Type B pancreatic cell (in vitro differentiated cells): ENCODE results near the gene LCAT. TPM values are rescaled to one million over a fixed set of nuclear protein-coding genes. Genes with fewer than 3 reads are reported as not detected.

Source experiments
- DNase-seq: peaks from one replicate; pipeline ENCODE4 v3.0.0; 2021; ENCODE audit warnings: mixed read lengths; ENCODE audit not compliant: unreplicated experiment; ENCODE audit errors: extremely low spot score
- H3K27ac Mint-ChIP-seq: 2 replicates; pipeline ENCODE4 v1.8.0; 2021; ENCODE audit warnings: mild to moderate bottlenecking, mixed read lengths
- H3K27me3 Mint-ChIP-seq: 2 replicates; pipeline ENCODE4 v1.8.0; 2021; ENCODE audit warnings: mixed read lengths
- H3K36me3 Mint-ChIP-seq: 2 replicates; pipeline ENCODE4 v1.8.0; 2021; ENCODE audit warnings: mixed read lengths
- H3K4me1 Mint-ChIP-seq: one replicate; pipeline ENCODE4 v1.8.0; 2021; ENCODE audit warnings: mixed read lengths; ENCODE audit not compliant: unreplicated experiment
- H3K4me3 Mint-ChIP-seq: 2 replicates; pipeline ENCODE4 v1.8.0; 2021; ENCODE audit warnings: mild to moderate bottlenecking, mixed read lengths
- H3K9me3 Mint-ChIP-seq: 2 replicates; pipeline ENCODE4 v1.8.0; 2021; ENCODE audit warnings: mixed read lengths
- total RNA-seq: library from RNA; stranded (reverse); gene quantifications from 2 replicates; pipeline ENCODE4 v1.2.1, GENCODE V29; 2021; ENCODE audit warnings: low replicate concordance
- TF ChIP-seq, protein P1 (sequence below): fragments of 200-600 bp; sonication (generic); conservative IDR thresholded peaks from 2 replicates; pipeline ENCODE4 v1.5.0; 2021; ENCODE audit warnings: antibody characterized with exemption, mild to moderate bottlenecking

LCAT gene
- total RNA-seq, 1 donor from 2014 or later = 26.1 TPM

DNA sequence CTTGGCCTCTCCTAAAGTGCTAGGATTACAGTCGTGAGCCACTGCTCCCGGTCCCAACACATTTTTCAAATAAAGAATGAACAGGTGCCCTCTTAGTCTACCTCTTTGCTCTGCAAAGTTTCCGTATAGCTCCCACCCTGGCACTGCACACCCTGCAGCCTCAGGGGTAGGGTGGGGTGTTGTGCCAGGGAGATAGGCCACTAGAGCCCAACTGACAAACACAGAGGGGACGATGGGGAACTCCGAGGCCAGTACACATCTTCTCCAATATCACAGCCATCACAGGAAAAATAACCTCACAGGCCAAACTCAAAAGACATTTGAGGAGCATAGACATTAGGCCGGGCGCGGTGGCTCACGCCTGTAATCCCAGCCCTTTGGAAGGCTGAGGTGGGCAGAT, 27.2 kb upstream of the LCAT start:
- H3K27ac Mint-ChIP-seq = peak overlapping the region; percentile 55
- TF ChIP-seq, protein P1, sequence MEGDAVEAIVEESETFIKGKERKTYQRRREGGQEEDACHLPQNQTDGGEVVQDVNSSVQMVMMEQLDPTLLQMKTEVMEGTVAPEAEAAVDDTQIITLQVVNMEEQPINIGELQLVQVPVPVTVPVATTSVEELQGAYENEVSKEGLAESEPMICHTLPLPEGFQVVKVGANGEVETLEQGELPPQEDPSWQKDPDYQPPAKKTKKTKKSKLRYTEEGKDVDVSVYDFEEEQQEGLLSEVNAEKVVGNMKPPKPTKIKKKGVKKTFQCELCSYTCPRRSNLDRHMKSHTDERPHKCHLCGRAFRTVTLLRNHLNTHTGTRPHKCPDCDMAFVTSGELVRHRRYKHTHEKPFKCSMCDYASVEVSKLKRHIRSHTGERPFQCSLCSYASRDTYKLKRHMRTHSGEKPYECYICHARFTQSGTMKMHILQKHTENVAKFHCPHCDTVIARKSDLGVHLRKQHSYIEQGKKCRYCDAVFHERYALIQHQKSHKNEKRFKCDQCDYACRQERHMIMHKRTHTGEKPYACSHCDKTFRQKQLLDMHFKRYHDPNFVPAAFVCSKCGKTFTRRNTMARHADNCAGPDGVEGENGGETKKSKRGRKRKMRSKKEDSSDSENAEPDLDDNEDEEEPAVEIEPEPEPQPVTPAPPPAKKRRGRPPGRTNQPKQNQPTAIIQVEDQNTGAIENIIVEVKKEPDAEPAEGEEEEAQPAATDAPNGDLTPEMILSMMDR = no peak
- H3K36me3 Mint-ChIP-seq = no peaks in the 10 kb centered on the region
- H3K9me3 Mint-ChIP-seq = no peaks in the 10 kb centered on the region
- peak overlapping the region; percentile 65 for H3K4me3 Mint-ChIP-seq
- H3K4me1 Mint-ChIP-seq = peaks cover 11% of the 10 kb centered on the region
- peaks cover 16% of the 10 kb centered on the region for H3K27me3 Mint-ChIP-seq
- DNase-seq = no peak

DNA sequence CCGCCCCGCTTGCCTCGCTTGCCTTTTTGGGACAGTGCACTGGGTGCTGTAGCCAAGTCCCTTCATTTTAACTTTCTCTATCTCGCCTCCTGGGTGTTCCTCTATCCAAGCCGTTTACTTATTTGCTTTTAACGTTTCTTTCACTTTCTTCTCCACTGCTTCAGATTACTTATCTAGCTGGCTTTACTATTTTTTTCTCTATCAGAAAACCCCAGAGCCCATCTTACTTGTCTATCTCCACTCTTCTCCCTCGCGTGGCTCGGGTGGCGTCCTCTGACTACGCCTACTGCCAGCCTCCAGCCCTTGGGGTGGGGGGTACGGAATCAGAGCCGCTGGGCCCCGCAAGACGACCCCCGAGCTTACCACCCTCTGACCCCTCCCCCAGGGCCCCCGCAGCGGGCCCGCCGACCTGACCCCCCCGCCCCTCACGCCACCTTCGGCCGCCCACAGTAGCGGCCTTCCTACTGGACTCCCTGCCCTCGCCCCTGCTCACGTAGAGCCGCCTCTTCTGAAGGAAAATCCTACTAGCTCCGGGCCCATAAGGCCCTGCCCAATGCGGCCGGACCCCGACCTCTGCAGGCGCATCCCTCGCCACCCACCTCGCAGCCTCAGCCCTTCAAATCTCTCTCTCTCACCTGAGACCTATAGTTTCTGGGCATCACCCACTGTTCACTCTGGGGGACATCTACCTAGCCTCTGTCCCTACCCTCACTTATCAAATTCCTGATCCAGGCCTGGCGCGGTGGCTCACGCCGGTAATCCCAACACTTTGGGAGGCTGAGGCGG, 25.5 kb upstream of the LCAT start:
- Mint-ChIP-seq H3K4me3 (peak overlapping the region; percentile 89), H3K36me3 (peaks cover 5% of the 10 kb centered on the region), H3K9me3 (no peaks in the 10 kb centered on the region), H3K27ac (peak overlapping the region; percentile 91), H3K4me1 (peaks cover 25% of the 10 kb centered on the region), H3K27me3 (peaks cover 10% of the 10 kb centered on the region)
- no peak for DNase-seq
- TF ChIP-seq, protein P1 = no peak

DNA sequence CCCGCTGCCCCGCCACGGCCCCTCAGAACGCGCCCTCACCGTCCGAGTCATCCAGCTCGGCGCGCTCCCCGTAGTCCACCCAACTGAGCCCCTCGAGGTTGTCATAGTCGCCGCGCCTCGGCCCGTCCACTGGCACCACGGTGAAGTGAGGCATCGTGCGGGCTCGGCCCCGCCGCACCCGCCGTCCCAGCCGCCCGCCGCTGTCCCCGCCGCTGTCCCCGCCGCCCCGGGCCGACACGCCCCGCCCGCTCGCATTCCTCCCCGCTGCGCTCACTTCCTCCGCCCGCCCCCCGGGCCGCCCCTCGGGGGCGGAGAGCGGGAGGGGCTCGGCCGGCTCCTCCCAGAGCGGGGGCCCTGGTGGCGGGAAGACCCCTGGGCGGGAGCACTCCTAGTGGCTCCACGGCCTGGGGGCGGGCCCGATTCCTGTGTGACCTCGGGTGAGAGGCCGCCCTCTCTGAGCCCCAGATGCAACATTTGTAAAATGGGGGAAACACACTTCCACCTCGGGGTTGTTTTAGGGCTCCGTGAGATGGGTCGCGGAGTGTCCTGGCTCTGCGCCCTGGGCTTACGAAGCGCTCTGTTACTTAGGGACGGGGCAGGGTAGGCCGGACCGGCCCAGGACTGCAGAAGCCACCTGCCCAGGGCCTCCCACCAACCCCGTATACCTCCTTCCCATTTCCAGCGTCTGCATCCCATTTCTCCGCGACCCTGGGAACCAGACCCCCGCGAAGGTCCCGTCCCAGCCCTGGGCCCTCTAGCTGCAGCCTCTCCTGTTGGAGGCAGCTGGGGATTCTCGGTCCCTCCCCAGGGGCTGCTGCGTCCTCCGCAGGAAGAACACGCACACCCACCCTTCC, 24.7 kb upstream of the LCAT start, which contains the start of gene SLC12A4:
Gene SLC12A4, minus strand, starts transcription at position 238 of the 854 bp plus-strand sequence. Its CDS starts 84 bp downstream, at position 154.
- peaks cover 28% of the 10 kb centered on the region for H3K4me1 Mint-ChIP-seq
- H3K4me3 Mint-ChIP-seq = peak within 1 kb of the TSS; percentile 89
- H3K27ac Mint-ChIP-seq = peak within 1 kb of the TSS; percentile 98
- peak; percentile 85 for DNase-seq
- peaks cover 5% of the 10 kb centered on the region for H3K36me3 Mint-ChIP-seq
- TF ChIP-seq, protein P1 = peak; percentile 21
- H3K9me3 Mint-ChIP-seq = no peaks in the 10 kb centered on the region
- peaks cover 10% of the 10 kb centered on the region for H3K27me3 Mint-ChIP-seq

DNA sequence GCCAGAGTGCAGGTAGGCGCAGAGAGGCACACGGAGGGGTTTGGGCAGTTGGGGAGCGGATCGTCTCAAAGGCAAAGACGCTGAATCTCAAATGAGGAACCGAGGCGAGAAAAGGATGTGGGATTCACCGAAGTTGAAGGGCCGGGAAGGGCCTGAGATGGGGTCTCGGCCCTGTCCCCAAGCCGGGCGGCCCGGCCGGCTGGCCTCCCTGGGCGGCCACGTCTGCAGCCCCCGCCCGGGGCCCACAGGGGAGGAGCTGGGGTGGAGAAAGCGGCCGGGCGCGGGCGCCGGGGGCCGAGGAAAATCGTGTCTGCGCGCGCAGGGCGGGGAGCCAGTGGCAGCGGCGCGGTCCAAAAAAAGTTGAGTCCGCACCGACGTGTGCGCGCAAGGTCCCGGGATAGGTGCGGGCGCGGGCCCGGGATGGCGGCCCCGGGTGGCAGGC, 24.1 kb upstream of the LCAT start:
- Mint-ChIP-seq H3K27me3 (peaks cover 10% of the 10 kb centered on the region), H3K27ac (peak overlapping the region; percentile 98), H3K4me1 (peaks cover 28% of the 10 kb centered on the region), H3K36me3 (peaks cover 5% of the 10 kb centered on the region), H3K9me3 (no peaks in the 10 kb centered on the region), H3K4me3 (peak overlapping the region; percentile 89)
- no peak for DNase-seq
- TF ChIP-seq, protein P1 = no peak

DNA sequence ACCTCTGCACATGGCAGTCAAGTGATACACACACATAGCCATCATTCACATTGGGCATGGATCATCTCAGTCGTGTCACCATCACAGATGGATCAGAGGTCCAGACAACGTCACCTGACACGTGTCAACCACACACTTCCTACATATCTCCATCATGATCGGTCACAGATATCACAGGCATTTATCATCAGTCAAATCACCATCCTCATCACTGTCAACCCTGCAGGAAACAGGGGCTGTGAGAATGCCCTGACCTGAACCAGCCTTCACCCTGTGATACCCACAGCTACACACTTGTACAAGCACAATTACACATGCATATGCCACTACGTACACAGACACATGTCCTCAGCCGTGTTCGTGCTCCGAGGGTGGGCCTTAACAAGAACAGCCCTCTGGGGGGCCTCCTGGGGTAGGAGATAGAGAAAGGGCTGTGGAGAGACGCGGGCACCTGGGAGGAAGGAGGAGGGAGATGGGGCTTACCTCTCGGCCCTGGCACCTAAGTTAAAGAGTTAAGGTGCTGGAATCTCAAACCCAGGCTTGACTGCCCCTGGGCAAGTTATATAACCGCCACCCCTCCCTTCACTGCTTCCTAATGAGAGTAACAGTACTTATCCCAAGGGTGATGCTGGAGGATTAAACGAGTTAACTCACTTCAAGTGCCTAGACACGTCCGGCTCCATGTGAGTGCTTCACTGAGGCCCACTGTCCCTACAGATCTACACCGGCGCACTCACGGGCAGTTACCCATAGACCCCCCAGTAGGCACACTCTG, 23.4 kb upstream of the LCAT start:
- Mint-ChIP-seq H3K9me3 (no peaks in the 10 kb centered on the region), H3K27me3 (peaks cover 10% of the 10 kb centered on the region), H3K27ac (peak overlapping the region; percentile 98), H3K4me3 (peak overlapping the region; percentile 89), H3K4me1 (peaks cover 28% of the 10 kb centered on the region), H3K36me3 (peaks cover 9% of the 10 kb centered on the region)
- TF ChIP-seq, protein P1 = no peak
- DNase-seq = no peak
